Measurements from ENCODE around the gene TSPAN32.

TSPAN32 gene

DNA sequence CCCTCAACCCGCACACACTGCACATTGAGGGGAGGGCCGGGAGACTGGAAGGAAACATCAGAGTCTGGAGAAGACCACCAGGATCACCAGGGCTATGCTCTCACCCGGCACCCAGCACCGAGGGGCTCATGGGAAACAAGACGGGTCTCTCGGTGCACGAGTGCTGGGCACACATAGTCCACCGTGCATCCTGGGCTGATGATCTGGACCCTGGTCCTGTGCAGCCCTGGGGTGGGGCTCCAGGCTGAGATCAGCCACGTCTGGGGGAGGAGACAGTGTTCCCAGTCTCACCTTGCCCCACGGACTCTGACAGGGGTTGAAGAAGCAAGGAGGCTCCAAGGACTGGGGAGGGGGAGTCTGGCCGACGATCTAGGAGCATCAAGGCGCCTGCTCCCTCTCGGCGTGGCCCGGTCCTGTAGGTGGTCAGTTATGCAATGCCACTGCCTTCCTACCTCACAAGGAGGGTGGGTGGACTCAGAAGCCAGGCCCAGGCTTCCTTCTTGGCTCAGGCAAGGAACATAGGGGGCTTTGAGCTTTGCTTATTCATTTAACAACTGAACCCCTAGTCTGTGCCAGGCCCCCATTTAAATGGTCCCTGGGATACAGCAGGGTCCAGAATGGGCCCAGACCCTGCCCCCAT, 63.9 kb downstream of the TSPAN32 start:
- Mint-ChIP-seq H3K4me1 (no peaks in the 10 kb centered on the region), H3K4me3 (no peak overlapping the region), H3K36me3 (ENCODE audit: low read depth) (no peaks in the 10 kb centered on the region), H3K9me3 (no peaks in the 10 kb centered on the region), H3K27me3 (ENCODE audit: low read depth) (peaks cover 3% of the 10 kb centered on the region), H3K27ac (no peak overlapping the region)
- TF ChIP-seq, protein P1, sequence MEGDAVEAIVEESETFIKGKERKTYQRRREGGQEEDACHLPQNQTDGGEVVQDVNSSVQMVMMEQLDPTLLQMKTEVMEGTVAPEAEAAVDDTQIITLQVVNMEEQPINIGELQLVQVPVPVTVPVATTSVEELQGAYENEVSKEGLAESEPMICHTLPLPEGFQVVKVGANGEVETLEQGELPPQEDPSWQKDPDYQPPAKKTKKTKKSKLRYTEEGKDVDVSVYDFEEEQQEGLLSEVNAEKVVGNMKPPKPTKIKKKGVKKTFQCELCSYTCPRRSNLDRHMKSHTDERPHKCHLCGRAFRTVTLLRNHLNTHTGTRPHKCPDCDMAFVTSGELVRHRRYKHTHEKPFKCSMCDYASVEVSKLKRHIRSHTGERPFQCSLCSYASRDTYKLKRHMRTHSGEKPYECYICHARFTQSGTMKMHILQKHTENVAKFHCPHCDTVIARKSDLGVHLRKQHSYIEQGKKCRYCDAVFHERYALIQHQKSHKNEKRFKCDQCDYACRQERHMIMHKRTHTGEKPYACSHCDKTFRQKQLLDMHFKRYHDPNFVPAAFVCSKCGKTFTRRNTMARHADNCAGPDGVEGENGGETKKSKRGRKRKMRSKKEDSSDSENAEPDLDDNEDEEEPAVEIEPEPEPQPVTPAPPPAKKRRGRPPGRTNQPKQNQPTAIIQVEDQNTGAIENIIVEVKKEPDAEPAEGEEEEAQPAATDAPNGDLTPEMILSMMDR (IDR thresholded peaks at IDR 0.05; ENCODE audit: unreplicated experiment in 3 of 3) = no peak

DNA sequence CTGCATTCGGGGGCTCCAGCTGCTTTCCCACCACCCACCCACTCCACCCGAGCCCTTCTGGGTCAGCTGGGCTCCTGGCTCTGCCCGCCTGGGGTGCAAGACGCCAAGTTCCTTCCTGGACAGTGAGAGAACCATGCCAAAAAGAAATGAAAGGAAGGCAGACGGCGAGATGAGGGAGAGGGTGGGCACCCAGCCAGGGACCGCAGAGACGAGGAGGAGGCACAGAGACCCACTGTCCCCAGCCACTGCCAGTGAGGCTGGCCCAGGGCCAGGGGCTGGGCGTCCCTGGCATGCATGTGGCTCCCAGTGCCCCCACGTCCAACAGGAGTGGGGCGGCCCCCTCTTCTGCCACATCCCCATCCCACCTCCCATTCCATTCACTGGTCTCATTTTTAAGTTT, 64.5 kb downstream of the TSPAN32 start:
- no peak overlapping the region for H3K4me3 Mint-ChIP-seq
- TF ChIP-seq, protein P1 (IDR thresholded peaks at IDR 0.05; ENCODE audit: unreplicated experiment in 3 of 3) = no peak
- peaks cover 3% of the 10 kb centered on the region for H3K27me3 Mint-ChIP-seq (ENCODE audit: low read depth)
- no peaks in the 10 kb centered on the region for H3K4me1 Mint-ChIP-seq
- H3K9me3 Mint-ChIP-seq = no peaks in the 10 kb centered on the region
- H3K27ac Mint-ChIP-seq = no peak overlapping the region
- no peaks in the 10 kb centered on the region for H3K36me3 Mint-ChIP-seq (ENCODE audit: low read depth)

DNA sequence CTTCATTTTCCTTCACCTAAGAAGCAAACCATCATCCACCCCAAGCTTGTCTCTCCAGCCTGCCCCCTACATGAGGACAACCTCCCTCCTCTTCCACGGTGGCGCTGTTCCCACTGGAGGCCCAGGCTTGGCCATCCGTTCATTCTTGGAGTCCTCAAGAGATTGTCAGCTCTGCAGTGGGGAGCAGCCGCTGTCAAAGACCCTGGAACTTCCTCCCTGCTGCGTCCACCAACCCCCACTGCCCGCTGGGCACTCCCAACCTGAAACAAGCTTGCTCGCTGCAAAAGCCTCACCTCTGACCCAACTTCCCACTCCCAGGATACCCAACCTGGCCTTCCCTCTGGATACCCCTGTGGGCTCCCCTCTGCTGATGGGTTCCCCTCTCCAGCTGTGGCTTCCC, 64.9 kb downstream of the TSPAN32 start:
- no peaks in the 10 kb centered on the region for H3K4me1 Mint-ChIP-seq
- no peak overlapping the region for H3K4me3 Mint-ChIP-seq
- TF ChIP-seq, protein P1 (IDR thresholded peaks at IDR 0.05; ENCODE audit: unreplicated experiment in 3 of 3) = no peak
- no peaks in the 10 kb centered on the region for H3K36me3 Mint-ChIP-seq (ENCODE audit: low read depth)
- no peaks in the 10 kb centered on the region for H3K9me3 Mint-ChIP-seq
- H3K27me3 Mint-ChIP-seq (ENCODE audit: low read depth) = peaks cover 3% of the 10 kb centered on the region
- no peak overlapping the region for H3K27ac Mint-ChIP-seq

DNA sequence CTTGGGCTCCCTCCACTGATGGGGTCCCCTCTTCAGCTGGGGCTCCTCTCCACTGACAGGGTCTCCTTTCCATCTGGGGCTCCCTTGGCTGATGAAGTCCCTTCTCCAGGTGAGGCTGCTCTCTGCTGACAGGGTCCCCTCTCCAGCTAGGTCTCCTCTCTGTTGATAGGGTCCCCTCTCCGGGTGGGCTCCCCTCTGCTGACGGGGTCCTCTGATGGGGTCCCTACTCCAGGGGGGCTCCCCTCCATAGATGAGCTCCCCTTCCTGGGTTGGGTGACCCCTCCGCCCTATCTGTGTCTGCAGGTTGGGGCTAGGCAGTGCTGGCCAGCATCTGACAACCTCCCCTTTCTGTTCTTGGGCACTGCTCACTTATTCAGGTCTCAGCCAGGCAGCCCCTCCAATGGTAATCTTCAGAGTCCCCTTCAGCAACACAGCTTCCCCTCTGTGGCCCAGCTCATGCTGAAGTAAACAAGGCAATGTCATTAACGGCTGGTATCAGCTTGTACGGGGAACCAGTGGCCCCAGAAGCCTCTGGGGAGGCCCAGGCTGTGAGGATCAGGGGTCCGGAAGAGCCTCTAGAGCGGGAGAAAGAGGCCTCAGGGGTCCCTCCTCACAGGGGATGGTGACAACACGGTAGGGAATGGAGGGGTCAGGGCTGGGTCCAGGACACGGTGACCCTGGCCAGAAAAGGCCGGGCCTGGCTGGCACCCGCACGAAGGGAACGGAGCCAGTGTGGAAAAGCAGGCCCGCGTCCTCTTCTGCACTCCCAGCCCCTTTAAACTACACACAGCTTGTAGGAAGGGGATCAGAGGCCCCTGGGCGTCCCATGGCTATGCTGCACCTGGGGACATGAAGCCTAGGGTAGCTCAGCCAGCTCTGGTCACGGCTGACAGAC, 65.7 kb downstream of the TSPAN32 start:
- H3K4me1 Mint-ChIP-seq = no peaks in the 10 kb centered on the region
- no peaks in the 10 kb centered on the region for H3K36me3 Mint-ChIP-seq (ENCODE audit: low read depth)
- H3K4me3 Mint-ChIP-seq = no peak overlapping the region
- TF ChIP-seq, protein P1 (IDR thresholded peaks at IDR 0.05; ENCODE audit: unreplicated experiment in 3 of 3) = no peak
- peaks cover 1% of the 10 kb centered on the region for H3K9me3 Mint-ChIP-seq
- H3K27ac Mint-ChIP-seq = no peak overlapping the region
- H3K27me3 Mint-ChIP-seq (ENCODE audit: low read depth) = peaks cover 3% of the 10 kb centered on the region

All from nephron (organoid).